Brain microvascular endothelial cell (primary cell): ENCODE results near the gene SCD5.

Source experiments
- DNase-seq: peaks from one replicate; pipeline ENCODE4 v3.0.0-alpha.2; 2020
- H3K27ac ChIP-seq: fragments of 250-450 bp; sonication (Bioruptor Pico); 2 replicates; pipeline ENCODE4 v1.5.1; 2020; ENCODE audit warnings: mild to moderate bottlenecking, moderate library complexity
- H3K27me3 ChIP-seq: fragments of 250-450 bp; sonication (Bioruptor Pico); replicated peaks from 2 replicates; pipeline ENCODE4 v1.5.1; 2020; ENCODE audit warnings: mild to moderate bottlenecking
- H3K36me3 ChIP-seq: fragments of 250-450 bp; sonication (Bioruptor Pico); replicated peaks from 2 replicates; pipeline ENCODE4 v1.5.1; 2020; ENCODE audit warnings: mild to moderate bottlenecking
- H3K4me3 ChIP-seq: 2 replicates; pipeline ENCODE4 v1.5.1; 2011; ENCODE audit warnings: low read depth, mild to moderate bottlenecking, control low read depth, low read length, moderate library complexity
- CTCF ChIP-seq: IDR thresholded peaks from 2 replicates; pipeline ENCODE4 v1.5.1; 2011; ENCODE audit warnings: low read depth, mild to moderate bottlenecking, moderate library complexity, low read length, control low read depth, inconsistent platforms; ENCODE audit errors: missing control alignments
- in situ Hi-C: cut with HindIII; loops from 2 replicates; pipeline ENCODE4 v1.10.0; 2017; ENCODE audit warnings: low sequenced_read_pairs, low pct_ligation_motif_present

SCD5 gene

DNA sequence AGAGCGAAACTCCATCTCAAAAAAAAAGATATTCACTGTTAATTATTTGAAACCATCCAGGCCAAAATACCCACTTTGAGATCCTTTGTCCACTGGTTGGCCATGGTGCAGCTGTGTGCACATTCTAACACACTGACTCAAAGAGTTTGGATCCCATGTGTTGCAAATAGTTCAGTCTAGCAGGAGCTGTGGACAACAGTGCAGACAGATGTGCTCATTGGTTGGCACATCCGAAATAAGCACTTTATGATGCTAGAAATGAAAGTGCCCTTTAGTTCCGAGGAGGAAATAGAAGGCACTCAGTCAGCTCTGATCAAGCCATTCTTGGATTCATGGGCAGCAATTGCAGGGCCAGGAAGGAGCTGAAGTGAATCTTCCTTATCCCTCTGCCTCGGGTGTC lies 173.8 kb downstream of the SCD5 start:
- in situ Hi-C loops: no loop called here
- H3K27me3 ChIP-seq: no peaks in the 10 kb centered on the region
- no peak for TF ChIP-seq CTCF
- no peak for DNase-seq
- no peak overlapping the region for H3K27ac ChIP-seq
- no peak overlapping the region for H3K4me3 ChIP-seq
- no peaks in the 10 kb centered on the region for H3K36me3 ChIP-seq

- in situ Hi-C loops: no loop called here
Measured at GRCh38 chr4:82623121-82623683, 175.4 kb downstream of the SCD5 start.

GRCh38 chr4:82621251-82621650 lies 177.3 kb downstream of the SCD5 start:
- no peak for TF ChIP-seq CTCF
- Histone ChIP-seq H3K27me3 (no peaks in the 10 kb centered on the region), H3K27ac (no peak overlapping the region), H3K36me3 (no peaks in the 10 kb centered on the region), H3K4me3 (no peak overlapping the region)
- in situ Hi-C loops: no loop called here
- DNase-seq: no peak

More at GRCh38 chr4:82623121-82623683, 175.4 kb downstream of the SCD5 start:
- H3K27me3 ChIP-seq: no peaks in the 10 kb centered on the region
- no peak for TF ChIP-seq CTCF
- no peak overlapping the region for H3K4me3 ChIP-seq
- no peaks in the 10 kb centered on the region for H3K36me3 ChIP-seq
- no peak overlapping the region for H3K27ac ChIP-seq
- no peak for DNase-seq

DNA sequence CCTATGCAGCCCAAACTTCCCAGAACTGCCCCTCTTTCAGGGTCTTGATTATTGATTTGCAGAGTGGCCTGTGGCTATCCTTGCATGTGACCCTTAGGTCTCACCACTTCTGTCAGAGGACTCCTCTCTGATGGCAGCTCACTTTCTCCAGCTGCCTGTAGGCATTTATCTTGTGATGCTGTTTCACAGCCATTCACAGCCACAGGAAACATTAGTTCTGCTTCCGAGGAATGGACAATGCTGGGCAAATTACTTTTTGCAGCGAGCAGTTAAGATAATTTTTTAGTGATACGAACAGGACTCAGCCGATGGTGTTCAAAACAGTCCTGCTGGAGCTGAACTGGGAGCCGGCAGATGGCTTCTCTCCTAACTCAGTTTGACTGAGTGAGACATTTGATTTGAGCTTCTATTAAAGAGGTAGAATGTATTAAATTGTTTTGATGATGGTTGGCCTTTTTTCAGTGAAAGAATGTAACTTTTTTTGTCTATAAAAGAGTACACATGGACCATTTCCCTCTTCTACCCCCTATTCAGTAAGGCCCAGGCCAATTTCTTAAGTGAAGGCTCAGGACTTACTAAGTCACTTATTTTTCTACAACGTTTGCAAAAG lies 178.4 kb downstream of the SCD5 start:
- TF ChIP-seq CTCF: no peak
- Histone ChIP-seq H3K27ac (no peak overlapping the region), H3K36me3 (no peaks in the 10 kb centered on the region), H3K4me3 (no peak overlapping the region), H3K27me3 (no peaks in the 10 kb centered on the region)
- no peak for DNase-seq
- in situ Hi-C loops: no loop called here

GRCh38 chr4:82618103-82618720 lies 180.4 kb downstream of the SCD5 start:
- no peak overlapping the region for H3K27ac ChIP-seq
- H3K36me3 ChIP-seq: no peaks in the 10 kb centered on the region
- DNase-seq: no peak
- in situ Hi-C loops: no loop called here
- H3K4me3 ChIP-seq: no peak overlapping the region
- no peaks in the 10 kb centered on the region for H3K27me3 ChIP-seq
- no peak for TF ChIP-seq CTCF
